OCI-LY7 (cell line): ENCODE results near the gene SLC6A19.

Experiments
- CTCF ChIP-seq: fragments of 200-600 bp; sonication (generic); conservative IDR thresholded peaks from 2 replicates; pipeline ENCODE4 v1.5.1; 2014; ENCODE audit warnings: mild to moderate bottlenecking, antibody characterized with exemption, low read length, moderate library complexity, mixed read lengths
- EZH2phosphoT487 ChIP-seq: fragments of 200-600 bp; sonication (generic); IDR thresholded peaks from 2 replicates; pipeline ENCODE4 v1.6.1; 2018; ENCODE audit warnings: low read depth, borderline replicate concordance, mild to moderate bottlenecking, mixed run types, antibody characterized with exemption, low read length, moderate library complexity, mixed read lengths

- TF ChIP-seq CTCF (no peak), EZH2phosphoT487 (no peak)
These were observed 48.0 kb upstream of the SLC6A19 start for GRCh38 chr5:1153428-1153827.
